HepG2 (cell line): ENCODE data around the gene THAP2. TPM values are rescaled to one million over a fixed set of nuclear protein-coding genes. Genes with fewer than 3 reads are reported as not detected.

Experiments used
- AKNA ChIP-seq: sonication (generic); formaldehyde crosslinking; IDR thresholded peaks from 2 replicates; pipeline ENCODE4 v1.4.0; 2020; ENCODE audit warnings: missing genetic modification reagents, borderline replicate concordance
- ATF1 ChIP-seq: IDR thresholded peaks from 2 replicates; pipeline ENCODE4 v1.6.1; 2016; ENCODE audit warnings: mild to moderate bottlenecking, control low read depth
- ATF3 ChIP-seq: sonication (generic); formaldehyde crosslinking; IDR thresholded peaks from 2 replicates; pipeline ENCODE4 v1.4.0; 2020; ENCODE audit warnings: missing genetic modification reagents
- EEA1 ChIP-seq: sonication (generic); formaldehyde crosslinking; IDR thresholded peaks from 2 replicates; pipeline ENCODE4 v1.5.1; 2020; ENCODE audit warnings: mild to moderate bottlenecking, missing genetic modification reagents, borderline replicate concordance
- FOXK1 ChIP-seq: sonication (generic); formaldehyde crosslinking; IDR thresholded peaks from 2 replicates; pipeline ENCODE4 v1.4.0; 2020; ENCODE audit warnings: low read depth, missing genetic modification reagents, borderline replicate concordance
- HDAC6 ChIP-seq: fragments of 200-600 bp; sonication (generic); IDR thresholded peaks from 2 replicates; pipeline ENCODE4 v1.7.0; 2017; ENCODE audit warnings: mild to moderate bottlenecking, antibody characterized with exemption, low read length, low read depth
- IKZF1 ChIP-seq: fragments of 450-650 bp; IDR thresholded peaks from 2 replicates; pipeline ENCODE4 v1.7.1; 2016
- NFATC3 ChIP-seq: sonication (generic); formaldehyde crosslinking; IDR thresholded peaks from 2 replicates; pipeline ENCODE4 v1.5.1; 2020; ENCODE audit warnings: mild to moderate bottlenecking, missing genetic modification reagents
- NFYB ChIP-seq: sonication (generic); formaldehyde crosslinking; IDR thresholded peaks from 2 replicates; pipeline ENCODE4 v1.4.0; 2020; ENCODE audit warnings: missing genetic modification reagents
- NR2F1 ChIP-seq, 2 experiments: fragments of 450-650 bp in 1 of 2; formaldehyde crosslinking in 1 of 2; IDR thresholded peaks; 2 replicates each; pipeline versions ENCODE4 v1.5.0 to v1.6.1; 2016 to 2020; ENCODE audit warnings: mild to moderate bottlenecking in 1 of 2, missing compliant biosample characterization in 1 of 2, missing genetic modification reagents in 1 of 2, moderate library complexity in 1 of 2
- RORA ChIP-seq: sonication (generic); formaldehyde crosslinking; IDR thresholded peaks from 2 replicates; pipeline ENCODE4 v1.5.0; 2020; ENCODE audit warnings: mild to moderate bottlenecking, missing genetic modification reagents, moderate library complexity
- RXRA ChIP-seq: sonication (generic); formaldehyde crosslinking; IDR thresholded peaks from 2 replicates; pipeline ENCODE4 v1.5.1; 2020; ENCODE audit warnings: missing genetic modification reagents
- SALL1 ChIP-seq: sonication (generic); formaldehyde crosslinking; IDR thresholded peaks from 2 replicates; pipeline ENCODE4 v1.8.0; 2022; ENCODE audit warnings: mild to moderate bottlenecking, missing genetic modification reagents
- SMYD3 ChIP-seq: sonication (generic); formaldehyde crosslinking; IDR thresholded peaks from 2 replicates; pipeline ENCODE4 v1.8.1; 2023; ENCODE audit warnings: mild to moderate bottlenecking, missing genetic modification reagents
- TFAP4 ChIP-seq: sonication (generic); IDR thresholded peaks from 2 replicates; pipeline ENCODE4 v1.6.1; 2016; ENCODE audit warnings: low read depth, borderline replicate concordance
- WIZ ChIP-seq: sonication (generic); formaldehyde crosslinking; IDR thresholded peaks from 2 replicates; pipeline ENCODE4 v1.5.1; 2020; ENCODE audit warnings: mild to moderate bottlenecking, missing genetic modification reagents
- ZFP37 ChIP-seq: sonication (generic); formaldehyde crosslinking; IDR thresholded peaks from 2 replicates; pipeline ENCODE4 v1.4.0; 2020; ENCODE audit warnings: missing genetic modification reagents, borderline replicate concordance
- ZMYM2 ChIP-seq: sonication (generic); formaldehyde crosslinking; IDR thresholded peaks from 2 replicates; pipeline ENCODE4 v1.8.0; 2022; ENCODE audit warnings: mild to moderate bottlenecking, missing genetic modification reagents
- ZNF746 ChIP-seq: sonication (generic); formaldehyde crosslinking; IDR thresholded peaks from 2 replicates; pipeline ENCODE4 v1.8.0; 2022; ENCODE audit warnings: mild to moderate bottlenecking, missing genetic modification reagents
- ZNF781 ChIP-seq: sonication (generic); formaldehyde crosslinking; IDR thresholded peaks from 2 replicates; pipeline ENCODE4 v1.5.1; 2020; ENCODE audit warnings: borderline replicate concordance, mild to moderate bottlenecking, missing genetic modification reagents; ENCODE audit errors: not compliant biosample characterization
- polyA plus RNA-seq, 8 experiments: library from polyadenylated mRNA; depleted of rRNA in 3 of 8; stranded (reverse) in 7 of 8; unstranded in 1 of 8; fragments of >200 nt; fragmentation: Illumina TruSeq in 4 of 8; extraction: Trizol in 4 of 8; gene quantifications; 2 replicates each; pipeline versions ENCODE4 v1.2.1 to v1.2.3, GENCODE V29; 2011 to 2016; ENCODE audit warnings: low read depth in 4 of 8, missing spikeins in 1 of 8, mixed read lengths in 1 of 8; ENCODE audit not compliant: insufficient read depth in 1 of 8
- total RNA-seq, 5 experiments: library from RNA; depleted of rRNA; stranded (reverse); fragments of >200 nt; fragmentation: Illumina TruSeq; extraction: Trizol; gene quantifications; 2 replicates each; pipeline ENCODE4 v1.2.3, GENCODE V29; 2016; ENCODE audit warnings: low read depth in 1 of 5
- TF ChIP-seq, protein P1 (sequence below): sonication (generic); formaldehyde crosslinking; IDR thresholded peaks from 2 replicates; pipeline ENCODE4 v1.9.0; 2021; ENCODE audit warnings: missing genetic modification reagents, borderline replicate concordance
- TF ChIP-seq, protein P2 (sequence below): sonication (generic); formaldehyde crosslinking; IDR thresholded peaks from 2 replicates; pipeline ENCODE4 v1.5.0; 2020; ENCODE audit warnings: missing genetic modification reagents

Gene THAP2
- total and polyA plus RNA-seq, 2 of the 13 experiments (the other 11 are each of a cell fraction or from before 2014, with no cell fraction given) = 5.2 to 6.2 TPM

DNA sequence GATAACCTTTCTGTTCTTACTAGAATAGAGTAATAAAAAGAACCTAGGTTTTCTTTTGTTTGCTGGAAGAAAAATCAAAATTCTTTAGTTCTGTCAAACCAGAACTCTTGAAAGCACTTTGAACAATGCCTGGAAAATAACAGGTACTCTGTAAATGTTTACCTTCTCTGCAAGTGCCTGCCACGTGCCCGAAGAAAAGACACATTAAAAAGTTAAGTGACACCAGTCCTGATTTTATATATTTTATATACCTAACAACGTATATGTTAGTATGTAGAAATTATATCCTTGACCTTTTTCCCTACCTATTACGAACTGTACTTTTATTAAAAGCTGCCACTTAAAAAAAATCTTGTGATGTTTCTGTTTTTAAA lies 976 bp downstream of the THAP2 start (continued):
- TF ChIP-seq, protein P1, sequence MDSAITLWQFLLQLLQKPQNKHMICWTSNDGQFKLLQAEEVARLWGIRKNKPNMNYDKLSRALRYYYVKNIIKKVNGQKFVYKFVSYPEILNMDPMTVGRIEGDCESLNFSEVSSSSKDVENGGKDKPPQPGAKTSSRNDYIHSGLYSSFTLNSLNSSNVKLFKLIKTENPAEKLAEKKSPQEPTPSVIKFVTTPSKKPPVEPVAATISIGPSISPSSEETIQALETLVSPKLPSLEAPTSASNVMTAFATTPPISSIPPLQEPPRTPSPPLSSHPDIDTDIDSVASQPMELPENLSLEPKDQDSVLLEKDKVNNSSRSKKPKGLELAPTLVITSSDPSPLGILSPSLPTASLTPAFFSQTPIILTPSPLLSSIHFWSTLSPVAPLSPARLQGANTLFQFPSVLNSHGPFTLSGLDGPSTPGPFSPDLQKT (CRISPR knock-in tag) = no peak
- TF ChIP-seq ZNF781 (CRISPR knock-in tag) (no peak), SMYD3 (CRISPR knock-in tag) (no peak), FOXK1 (CRISPR knock-in tag) (no peak), ZNF746 (CRISPR knock-in tag) (no peak), IKZF1 (no peak), SALL1 (no peak), ZMYM2 (no peak), EEA1 (CRISPR knock-in tag) (no peak), WIZ (CRISPR knock-in tag) (no peak), ZFP37 (CRISPR knock-in tag) (no peak), TFAP4 (no peak), HDAC6 (no peak), NFATC3 (CRISPR knock-in tag) (no peak), RXRA (no peak), NR2F1 (CRISPR knock-in tag; IDR thresholded peaks at IDR 0.05) (no peak), NFYB (no peak), RORA (CRISPR knock-in tag) (no peak), ATF3 (CRISPR knock-in tag) (no peak), ATF1 (CRISPR knock-in tag) (no peak), AKNA (CRISPR knock-in tag) (no peak)
- TF ChIP-seq, protein P2, sequence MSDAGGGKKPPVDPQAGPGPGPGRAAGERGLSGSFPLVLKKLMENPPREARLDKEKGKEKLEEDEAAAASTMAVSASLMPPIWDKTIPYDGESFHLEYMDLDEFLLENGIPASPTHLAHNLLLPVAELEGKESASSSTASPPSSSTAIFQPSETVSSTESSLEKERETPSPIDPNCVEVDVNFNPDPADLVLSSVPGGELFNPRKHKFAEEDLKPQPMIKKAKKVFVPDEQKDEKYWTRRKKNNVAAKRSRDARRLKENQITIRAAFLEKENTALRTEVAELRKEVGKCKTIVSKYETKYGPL (CRISPR knock-in tag) = no peak
